Chondrocyte (in vitro differentiated cells): ENCODE results near the gene TGFBR3. TPM values are rescaled to one million over a fixed set of nuclear protein-coding genes. Genes with fewer than 3 reads are reported as not detected.
"Not testable (repeated sequence)": the region's sequence is repeated elsewhere in the genome, so short reads cannot be mapped to it uniquely, and the experiment has no call there.

Experiments
- DNase-seq: peaks from one replicate; pipeline ENCODE4 v3.0.0; 2021; ENCODE audit warnings: mixed read lengths, low spot score
- H3K27ac Mint-ChIP-seq: one replicate; pipeline ENCODE4 v1.8.0; 2021; ENCODE audit warnings: mild to moderate bottlenecking, moderate library complexity, mixed read lengths; ENCODE audit not compliant: unreplicated experiment
- H3K27me3 Mint-ChIP-seq: 2 replicates; pipeline ENCODE4 v1.8.0; 2021; ENCODE audit warnings: low read depth, mixed read lengths
- H3K36me3 Mint-ChIP-seq: 2 replicates; pipeline ENCODE4 v1.8.0; 2021; ENCODE audit warnings: low read depth, mixed read lengths
- H3K4me1 Mint-ChIP-seq: 2 replicates; pipeline ENCODE4 v1.8.0; 2021; ENCODE audit warnings: low read depth, mild to moderate bottlenecking, mixed read lengths
- H3K4me3 Mint-ChIP-seq: one replicate; pipeline ENCODE4 v1.8.0; 2021; ENCODE audit warnings: mild to moderate bottlenecking, moderate library complexity, mixed read lengths; ENCODE audit not compliant: unreplicated experiment
- H3K9me3 Mint-ChIP-seq: 2 replicates; pipeline ENCODE4 v1.8.0; 2021; ENCODE audit warnings: low read depth, mixed read lengths
- CTCF ChIP-seq: fragments of 200-600 bp; sonication (generic); IDR thresholded peaks from 2 replicates; pipeline ENCODE4 v1.5.0; 2021; ENCODE audit warnings: antibody characterized with exemption, mild to moderate bottlenecking, moderate library complexity
- total RNA-seq: library from RNA; stranded (reverse); gene quantifications from 3 replicates; pipeline ENCODE4 v1.2.1, GENCODE V29; 2021

TGFBR3 gene
- total RNA-seq, 1 donor from 2014 or later, result 1.4 TPM

GRCh38 chr1:91856996-91857395 lies 29.0 kb downstream of the TGFBR3 start:
- Mint-ChIP-seq H3K27ac (no peak overlapping the region), H3K36me3 (no peaks in the 10 kb centered on the region), H3K27me3 (no peaks in the 10 kb centered on the region), H3K4me3 (no peak overlapping the region), H3K9me3 (peaks cover 2% of the 10 kb centered on the region), H3K4me1 (no peaks in the 10 kb centered on the region)
- no peak for DNase-seq
- TF ChIP-seq CTCF, result no peak

GRCh38 chr1:91854852-91855534 lies 31.0 kb downstream of the TGFBR3 start:
- no peak overlapping the region for H3K27ac Mint-ChIP-seq
- no peak for DNase-seq
- no peak for TF ChIP-seq CTCF

GRCh38 chr1:91853397-91853796 lies 32.6 kb downstream of the TGFBR3 start:
- no peak for DNase-seq
- H3K4me3 Mint-ChIP-seq, result no peak overlapping the region
- peaks cover 2% of the 10 kb centered on the region for H3K9me3 Mint-ChIP-seq
- peaks cover 5% of the 10 kb centered on the region for H3K4me1 Mint-ChIP-seq
- H3K36me3 Mint-ChIP-seq, result no peaks in the 10 kb centered on the region
- TF ChIP-seq CTCF, result no peak
- H3K27me3 Mint-ChIP-seq, result no peaks in the 10 kb centered on the region
- H3K27ac Mint-ChIP-seq, result no peak overlapping the region

More at GRCh38 chr1:91854852-91855534, 31.0 kb downstream of the TGFBR3 start:
- Mint-ChIP-seq H3K4me1 (peaks cover 5% of the 10 kb centered on the region), H3K36me3 (no peaks in the 10 kb centered on the region), H3K4me3 (no peak overlapping the region), H3K27me3 (no peaks in the 10 kb centered on the region), H3K9me3 (peaks cover 2% of the 10 kb centered on the region)

- not testable (repeated sequence) for H3K36me3 Mint-ChIP-seq, H3K9me3 Mint-ChIP-seq, H3K4me3 Mint-ChIP-seq, H3K4me1 Mint-ChIP-seq, H3K27me3 Mint-ChIP-seq, H3K27ac Mint-ChIP-seq, DNase-seq
Measured at GRCh38 chr1:91852011-91852410, 33.9 kb downstream of the TGFBR3 start.

GRCh38 chr1:91851130-91852010 lies 34.6 kb downstream of the TGFBR3 start:
- H3K9me3 Mint-ChIP-seq, result peaks cover 2% of the 10 kb centered on the region
- H3K4me3 Mint-ChIP-seq, result no peak overlapping the region
- no peak overlapping the region for H3K27ac Mint-ChIP-seq
- DNase-seq, result no peak
- peaks cover 5% of the 10 kb centered on the region for H3K4me1 Mint-ChIP-seq
- no peaks in the 10 kb centered on the region for H3K27me3 Mint-ChIP-seq
- no peaks in the 10 kb centered on the region for H3K36me3 Mint-ChIP-seq
- no peak for TF ChIP-seq CTCF
